EL (cell line): ENCODE results near the gene KRT77.
"Not testable (repeated sequence)": the region's sequence is repeated elsewhere in the genome, so short reads cannot be mapped to it uniquely, and the experiment has no call there.

Experiments used
- DNase-seq: peaks from one replicate; pipeline ENCODE4 v3.0.0-alpha.2; 2016

KRT77 gene

GRCh38 chr12:52703424-52703823 lies at the start of gene KRT77:
Gene KRT77 (minus strand): TSS chr12:52703524. CDS start chr12:52703434, 90 bp downstream.
- DNase-seq, result no peak

- DNase-seq, result no peak
These were observed 49.2 kb upstream of the KRT77 start for GRCh38 chr12:52752516-52752915.

GRCh38 chr12:52751795-52752194 lies 48.5 kb upstream of the KRT77 start:
- no peak for DNase-seq

- not testable (repeated sequence) for DNase-seq
These were observed 47.2 kb upstream of the KRT77 start for GRCh38 chr12:52750532-52750931.

DNA sequence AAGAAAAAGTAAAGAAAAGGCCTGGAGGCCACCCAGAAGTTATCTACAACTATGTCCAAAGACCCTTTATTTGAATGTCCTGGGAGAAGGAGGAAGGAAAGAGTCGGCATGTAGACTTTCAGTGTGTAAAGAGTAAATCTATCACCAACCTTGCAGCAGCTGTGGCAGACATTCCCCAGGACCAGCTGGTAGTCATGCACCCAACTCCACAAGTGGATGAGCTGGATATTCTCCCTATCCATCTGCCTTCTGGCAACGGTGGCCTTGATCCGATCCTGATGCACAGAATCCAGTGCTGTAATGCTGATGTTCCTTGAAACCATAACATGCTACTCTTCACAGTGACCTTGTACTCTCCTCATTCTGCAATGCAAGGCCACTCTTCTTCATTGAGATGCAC lies 46.5 kb upstream of the KRT77 start:
- no peak for DNase-seq

DNA sequence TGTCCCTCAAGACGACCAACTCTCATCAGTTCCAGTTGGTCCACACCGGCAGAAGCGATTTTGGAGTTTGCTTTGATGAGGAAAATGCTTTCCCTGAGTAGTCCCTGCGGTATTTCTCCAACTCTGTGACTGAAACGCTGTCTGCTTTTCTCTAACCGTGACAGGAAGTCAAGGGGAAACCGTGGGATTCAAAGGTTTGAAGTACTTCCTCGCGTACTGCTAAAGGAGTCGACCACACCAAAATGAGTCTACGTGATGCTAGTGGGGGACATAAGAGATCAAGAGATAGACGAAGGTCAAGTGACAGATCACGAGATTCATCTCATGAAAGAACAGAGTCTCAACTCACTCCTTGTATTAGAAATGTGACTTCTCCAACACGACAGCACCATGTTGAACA lies 45.3 kb upstream of the KRT77 start:
- DNase-seq, result no peak

DNA sequence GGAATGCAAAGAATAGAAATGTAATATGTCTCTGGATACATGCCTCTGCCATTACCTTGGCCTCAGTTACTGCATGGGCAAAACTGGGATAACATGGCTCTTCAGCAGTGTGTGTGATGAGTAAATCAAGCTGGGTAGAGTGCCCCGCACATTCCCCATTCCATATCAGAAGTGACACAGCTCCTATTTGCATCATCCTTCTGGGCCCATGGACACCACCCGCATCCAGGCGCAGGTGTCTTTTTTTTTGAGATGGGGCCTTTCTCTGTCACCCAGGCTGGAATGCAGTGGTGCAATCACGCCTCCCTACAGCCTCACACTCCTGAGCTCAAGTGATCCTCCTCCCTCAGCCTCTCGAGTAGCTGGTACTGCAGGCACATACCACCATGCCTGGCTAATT lies 42.2 kb upstream of the KRT77 start:
- DNase-seq, result no peak

- DNase-seq, result no peak
These were observed 41.3 kb upstream of the KRT77 start for GRCh38 chr12:52744493-52745156.

DNA sequence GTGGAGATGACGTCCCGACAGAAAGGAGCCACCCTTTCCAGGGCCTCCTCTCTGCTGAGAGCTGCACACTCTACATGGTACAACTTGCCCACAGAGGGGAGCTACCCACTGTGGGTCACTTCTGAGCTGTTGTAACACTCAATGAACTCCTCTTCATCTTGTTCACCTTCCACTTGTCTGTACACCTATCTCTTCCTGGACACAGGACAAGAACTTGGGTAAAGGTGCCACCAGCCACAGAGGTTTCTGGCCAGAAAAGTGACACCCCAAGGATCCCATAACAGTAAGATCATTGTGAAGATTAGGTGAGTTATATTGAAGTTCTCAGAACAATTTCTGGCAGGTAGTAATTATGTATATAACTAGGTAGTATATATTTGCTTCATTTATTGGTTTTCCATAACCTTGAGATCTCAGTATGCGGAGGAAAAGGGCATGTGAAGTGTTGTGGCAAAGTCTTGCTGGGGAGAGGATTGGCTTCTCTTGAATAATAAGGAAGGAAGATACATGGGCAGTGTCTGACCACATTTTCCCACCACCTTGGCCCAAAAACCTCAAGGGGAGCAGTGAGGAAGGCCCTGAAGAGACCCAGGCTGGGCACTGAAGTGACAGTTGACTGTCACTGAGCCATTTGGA lies 39.6 kb upstream of the KRT77 start:
- no peak for DNase-seq

DNA sequence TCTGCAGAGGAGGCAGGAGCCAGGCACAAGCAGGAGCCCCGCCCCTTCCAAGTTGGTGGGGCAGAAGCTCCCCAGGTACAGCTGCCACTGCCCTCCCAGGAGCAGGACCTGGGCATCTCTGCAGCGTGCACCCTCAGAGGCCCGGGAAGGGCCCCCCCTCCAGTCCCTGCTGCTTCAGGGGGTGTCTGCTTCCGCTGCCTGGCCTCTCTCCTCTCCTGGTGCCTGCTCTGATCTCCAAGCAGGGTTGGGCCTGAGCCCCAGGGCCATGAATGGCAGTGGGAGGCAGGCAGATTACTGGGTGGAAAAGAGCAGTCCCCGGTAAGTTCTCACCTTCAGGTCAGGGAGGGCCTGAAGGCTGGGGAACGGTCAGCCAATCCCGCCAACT lies 38.9 kb upstream of the KRT77 start:
- DNase-seq, result no peak

GRCh38 chr12:52741375-52742195 lies 38.3 kb upstream of the KRT77 start:
- DNase-seq, result peak; percentile 37

- DNase-seq, result no peak
These were observed 37.3 kb upstream of the KRT77 start for GRCh38 chr12:52740584-52740983.

- DNase-seq, result no peak
These were observed 36.6 kb upstream of the KRT77 start for GRCh38 chr12:52739963-52740362.

- DNase-seq, result no peak
These were observed 32.7 kb upstream of the KRT77 start for GRCh38 chr12:52735816-52736632.

DNA sequence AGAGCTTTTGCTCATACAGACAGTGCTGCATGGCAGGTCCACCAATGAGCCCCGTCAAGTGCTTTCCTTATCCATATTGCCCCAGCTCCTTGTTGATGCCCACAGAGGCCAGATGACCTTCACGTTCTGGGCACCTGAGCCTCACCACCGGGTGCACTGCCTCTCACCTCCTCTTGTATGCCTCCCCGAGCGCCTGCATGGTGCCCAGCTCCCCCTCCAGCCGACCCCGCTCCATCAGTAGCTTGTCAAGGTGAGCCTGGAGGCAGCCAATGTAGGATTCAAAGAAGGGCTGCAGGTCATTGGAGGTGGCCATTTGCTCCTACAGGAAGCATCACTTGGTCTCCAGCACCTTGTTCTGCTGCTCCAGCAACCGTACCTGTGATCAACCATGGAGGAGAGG lies 31.8 kb upstream of the KRT77 start:
- DNase-seq, result no peak

DNA sequence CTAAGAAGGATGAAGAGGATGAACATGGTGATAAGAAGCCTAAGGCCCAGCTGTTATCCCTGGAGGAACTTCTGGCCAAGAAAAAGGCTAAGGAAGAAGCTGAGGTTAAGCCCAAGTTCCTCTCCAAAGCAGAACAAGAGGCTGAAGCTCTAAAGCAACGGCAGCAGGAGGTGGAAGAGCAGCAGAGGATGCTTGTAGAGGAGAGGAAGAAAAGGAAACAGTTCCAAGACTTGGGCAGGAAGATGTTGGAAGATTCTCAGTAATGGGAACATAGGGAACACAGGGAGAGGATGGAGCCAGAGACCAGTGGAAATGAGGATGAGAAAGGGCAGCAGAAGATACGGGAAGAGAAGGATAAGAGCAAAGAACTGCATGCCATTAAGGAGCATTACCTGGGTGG lies 27.5 kb upstream of the KRT77 start:
- no peak for DNase-seq

GRCh38 chr12:52730383-52730782 lies 27.1 kb upstream of the KRT77 start:
- DNase-seq, result no peak

DNA sequence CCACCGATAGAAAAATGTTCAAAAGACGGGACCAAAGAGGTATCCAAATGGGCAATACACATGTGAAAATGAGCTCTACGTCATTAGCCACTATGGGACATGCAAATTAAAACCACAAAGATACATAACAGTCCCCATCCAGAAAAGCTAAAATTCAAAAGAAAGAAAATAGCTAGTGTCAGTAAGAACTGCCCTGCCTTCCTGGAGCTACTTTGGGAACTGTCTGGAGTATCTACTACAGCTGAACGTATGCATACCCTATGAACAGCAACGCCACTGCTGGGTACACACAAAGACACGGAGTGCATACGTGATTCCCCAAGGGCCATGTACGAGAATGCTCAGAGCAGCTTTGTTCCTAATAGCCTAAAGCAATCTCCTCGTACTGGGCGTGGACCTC lies 25.8 kb upstream of the KRT77 start:
- no peak for DNase-seq

GRCh38 chr12:52728374-52728773 lies 25.1 kb upstream of the KRT77 start:
- no peak for DNase-seq

DNA sequence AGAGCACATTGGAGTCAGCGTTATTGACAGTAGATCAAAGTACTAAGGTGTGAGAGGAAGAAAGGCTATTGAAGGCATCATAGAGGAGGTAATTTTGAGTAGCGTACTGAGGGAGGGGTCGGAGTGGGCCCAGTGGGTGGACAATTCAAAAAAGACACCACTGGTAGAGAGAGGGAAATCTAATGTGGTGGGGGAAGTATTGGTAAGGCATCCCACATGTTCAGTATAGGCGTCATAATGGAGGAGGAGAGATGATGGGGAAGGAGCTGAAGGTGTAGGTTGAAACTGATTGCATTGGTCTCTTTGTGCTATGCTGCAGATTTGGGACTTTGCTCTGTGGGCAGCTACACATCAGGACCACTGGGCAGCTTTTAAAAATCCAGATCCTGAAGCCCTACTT lies 23.7 kb upstream of the KRT77 start:
- no peak for DNase-seq

- DNase-seq, result no peak
These were observed 23.1 kb upstream of the KRT77 start for GRCh38 chr12:52726451-52726850.

DNA sequence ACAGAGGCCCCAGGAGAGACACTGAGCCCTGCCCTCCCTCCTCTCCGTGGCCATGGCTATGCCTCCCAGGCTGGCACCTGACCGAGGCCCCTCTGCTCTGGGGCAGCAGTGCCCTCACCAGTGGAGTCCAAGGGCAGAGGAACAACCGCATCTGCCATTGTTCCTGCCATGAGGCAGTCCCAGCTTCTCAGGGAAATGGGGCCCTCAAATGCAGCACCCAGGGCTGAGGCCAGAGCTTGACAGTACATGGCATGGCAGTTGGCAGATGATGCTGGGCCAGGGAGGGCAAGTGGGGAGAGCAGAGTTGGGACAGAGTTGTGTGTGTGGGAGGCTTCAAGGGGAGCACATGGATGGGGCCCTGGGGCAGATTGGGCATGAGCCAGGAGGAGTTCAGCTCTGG lies 21.1 kb upstream of the KRT77 start:
- DNase-seq, result no peak

GRCh38 chr12:52722680-52723079 lies 19.4 kb upstream of the KRT77 start:
- DNase-seq, result no peak
